22Rv1 (cell line): ENCODE results near the gene SIPA1L3.

Experiments
- H3K27ac ChIP-seq: fragments of 450-650 bp; 2 replicates; pipeline ENCODE4 v1.5.1; 2017
- ZFX ChIP-seq: fragments of 450-650 bp; IDR thresholded peaks from 2 replicates; pipeline ENCODE4 v1.6.1; 2017; ENCODE audit warnings: antibody characterized with exemption, borderline replicate concordance
- TF ChIP-seq, protein P1 (sequence below): fragments of 450-650 bp; IDR thresholded peaks from 2 replicates; pipeline ENCODE4 v1.5.1; 2017; ENCODE audit warnings: mild to moderate bottlenecking

The SIPA1L3 gene

DNA sequence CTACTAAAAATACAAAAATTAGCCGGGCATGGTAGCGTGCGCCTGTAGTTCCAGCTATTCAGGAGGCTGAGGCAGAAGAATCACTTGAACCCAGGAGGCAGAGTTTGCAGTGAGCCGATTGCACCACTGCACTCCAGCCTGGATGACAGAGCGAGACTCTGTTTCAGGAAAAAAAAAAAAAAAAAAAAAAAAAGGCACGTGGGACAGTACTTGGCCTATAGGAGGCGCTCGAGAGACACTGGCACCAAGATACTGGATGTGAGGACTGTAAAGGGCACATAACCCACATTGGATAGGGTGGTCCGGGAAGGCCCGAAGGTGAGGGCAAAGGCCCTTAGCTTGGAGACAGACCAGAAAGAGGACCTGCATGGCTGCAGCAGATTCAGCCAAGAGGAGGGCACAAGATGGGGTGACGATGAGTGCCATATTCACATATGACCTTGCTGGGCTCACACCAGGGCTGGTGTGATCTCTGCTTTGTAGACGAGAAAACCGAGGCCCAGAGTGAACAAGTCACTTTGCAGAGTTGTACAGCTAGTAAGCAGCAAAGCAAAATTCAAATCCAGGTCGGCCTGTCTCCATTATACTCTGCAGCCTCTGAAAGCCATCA lies 227.6 kb downstream of the SIPA1L3 start:
- no peak for TF ChIP-seq ZFX
- TF ChIP-seq, protein P1, sequence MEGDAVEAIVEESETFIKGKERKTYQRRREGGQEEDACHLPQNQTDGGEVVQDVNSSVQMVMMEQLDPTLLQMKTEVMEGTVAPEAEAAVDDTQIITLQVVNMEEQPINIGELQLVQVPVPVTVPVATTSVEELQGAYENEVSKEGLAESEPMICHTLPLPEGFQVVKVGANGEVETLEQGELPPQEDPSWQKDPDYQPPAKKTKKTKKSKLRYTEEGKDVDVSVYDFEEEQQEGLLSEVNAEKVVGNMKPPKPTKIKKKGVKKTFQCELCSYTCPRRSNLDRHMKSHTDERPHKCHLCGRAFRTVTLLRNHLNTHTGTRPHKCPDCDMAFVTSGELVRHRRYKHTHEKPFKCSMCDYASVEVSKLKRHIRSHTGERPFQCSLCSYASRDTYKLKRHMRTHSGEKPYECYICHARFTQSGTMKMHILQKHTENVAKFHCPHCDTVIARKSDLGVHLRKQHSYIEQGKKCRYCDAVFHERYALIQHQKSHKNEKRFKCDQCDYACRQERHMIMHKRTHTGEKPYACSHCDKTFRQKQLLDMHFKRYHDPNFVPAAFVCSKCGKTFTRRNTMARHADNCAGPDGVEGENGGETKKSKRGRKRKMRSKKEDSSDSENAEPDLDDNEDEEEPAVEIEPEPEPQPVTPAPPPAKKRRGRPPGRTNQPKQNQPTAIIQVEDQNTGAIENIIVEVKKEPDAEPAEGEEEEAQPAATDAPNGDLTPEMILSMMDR = peak; percentile 92
- no peak overlapping the region for H3K27ac ChIP-seq

DNA sequence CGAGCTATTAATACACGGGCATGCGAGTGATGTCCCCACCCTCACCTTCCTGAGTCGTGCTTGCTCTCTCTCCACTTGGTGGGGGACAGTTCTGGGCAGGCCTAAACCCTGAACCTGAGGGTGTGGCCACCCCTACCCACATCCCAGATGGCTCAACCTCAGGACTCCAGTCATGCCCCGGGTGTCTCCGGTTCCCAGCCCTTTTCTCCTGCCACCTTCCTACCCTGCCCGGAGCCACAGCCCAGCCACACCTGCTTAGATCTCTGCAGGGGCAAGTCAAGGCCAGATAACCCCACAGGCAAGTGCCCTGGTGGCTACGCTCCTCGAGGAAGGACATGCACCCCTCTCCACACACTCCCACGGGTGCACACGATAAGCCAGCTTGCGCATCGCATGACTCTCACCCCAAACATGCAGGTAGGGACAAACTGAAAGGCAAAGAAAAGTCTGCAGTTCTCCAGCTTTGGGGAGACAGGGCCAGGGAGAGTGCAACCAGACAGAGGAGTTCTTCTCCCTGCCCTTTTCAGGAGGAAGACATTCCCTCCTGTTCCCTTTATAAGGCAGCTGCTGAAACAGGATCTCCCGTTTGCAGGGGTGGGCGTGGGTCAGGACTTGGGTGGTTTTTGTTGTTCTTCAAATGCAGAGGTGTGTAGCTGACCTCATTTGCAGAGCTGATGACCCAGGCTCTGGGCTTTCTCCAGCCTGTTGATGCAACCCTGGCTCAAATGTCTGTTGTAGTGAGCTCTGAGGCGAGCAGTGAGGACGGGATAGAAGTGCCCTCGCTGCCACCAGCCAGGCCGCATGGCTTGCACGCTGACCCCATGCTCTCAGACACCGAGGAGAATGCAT lies 228.4 kb downstream of the SIPA1L3 start:
- TF ChIP-seq, protein P1 = no peak
- TF ChIP-seq ZFX = no peak
- no peak overlapping the region for H3K27ac ChIP-seq

DNA sequence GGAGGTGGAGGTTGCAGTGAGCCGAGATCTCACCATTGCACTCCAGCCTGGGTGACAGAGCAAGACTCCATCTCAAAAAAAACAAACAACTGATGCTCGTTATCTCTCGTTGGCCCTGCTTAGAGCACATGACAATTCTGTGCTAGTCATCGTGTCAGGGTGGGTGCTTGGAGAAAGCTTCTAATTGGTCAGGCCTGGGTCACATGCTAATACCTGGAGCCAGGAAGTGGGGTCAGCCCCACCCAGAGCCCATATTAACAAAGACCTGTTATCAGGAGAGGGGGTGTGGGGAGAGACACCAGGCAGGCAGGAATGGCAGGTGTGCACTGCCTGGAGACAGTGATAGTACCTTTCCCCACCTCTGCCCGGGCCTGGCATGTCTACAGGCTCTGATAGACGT lies 232.1 kb downstream of the SIPA1L3 start:
- H3K27ac ChIP-seq = no peak overlapping the region
- TF ChIP-seq ZFX = no peak
- TF ChIP-seq, protein P1 = no peak

DNA sequence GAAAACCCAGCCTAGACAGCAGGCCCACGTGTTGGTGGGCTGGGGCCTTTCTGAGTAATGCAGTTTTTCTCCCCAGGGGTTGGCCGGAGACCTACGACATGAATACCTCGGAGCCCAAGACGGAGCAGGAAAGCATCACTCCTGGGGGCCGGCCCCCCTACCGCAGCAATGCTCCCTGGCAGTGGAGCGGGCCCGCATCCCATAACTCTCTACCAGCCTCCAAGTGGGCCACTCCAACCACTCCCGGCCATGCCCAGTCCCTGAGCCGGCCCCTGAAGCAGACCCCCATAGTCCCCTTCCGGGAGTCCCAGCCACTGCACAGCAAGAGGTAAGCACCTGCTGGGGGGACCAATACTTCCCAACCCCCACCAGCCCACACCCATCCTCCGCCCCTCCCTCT lies 234.1 kb downstream of the SIPA1L3 start:
- TF ChIP-seq, protein P1 = no peak
- no peak for TF ChIP-seq ZFX
- H3K27ac ChIP-seq = no peak overlapping the region

DNA sequence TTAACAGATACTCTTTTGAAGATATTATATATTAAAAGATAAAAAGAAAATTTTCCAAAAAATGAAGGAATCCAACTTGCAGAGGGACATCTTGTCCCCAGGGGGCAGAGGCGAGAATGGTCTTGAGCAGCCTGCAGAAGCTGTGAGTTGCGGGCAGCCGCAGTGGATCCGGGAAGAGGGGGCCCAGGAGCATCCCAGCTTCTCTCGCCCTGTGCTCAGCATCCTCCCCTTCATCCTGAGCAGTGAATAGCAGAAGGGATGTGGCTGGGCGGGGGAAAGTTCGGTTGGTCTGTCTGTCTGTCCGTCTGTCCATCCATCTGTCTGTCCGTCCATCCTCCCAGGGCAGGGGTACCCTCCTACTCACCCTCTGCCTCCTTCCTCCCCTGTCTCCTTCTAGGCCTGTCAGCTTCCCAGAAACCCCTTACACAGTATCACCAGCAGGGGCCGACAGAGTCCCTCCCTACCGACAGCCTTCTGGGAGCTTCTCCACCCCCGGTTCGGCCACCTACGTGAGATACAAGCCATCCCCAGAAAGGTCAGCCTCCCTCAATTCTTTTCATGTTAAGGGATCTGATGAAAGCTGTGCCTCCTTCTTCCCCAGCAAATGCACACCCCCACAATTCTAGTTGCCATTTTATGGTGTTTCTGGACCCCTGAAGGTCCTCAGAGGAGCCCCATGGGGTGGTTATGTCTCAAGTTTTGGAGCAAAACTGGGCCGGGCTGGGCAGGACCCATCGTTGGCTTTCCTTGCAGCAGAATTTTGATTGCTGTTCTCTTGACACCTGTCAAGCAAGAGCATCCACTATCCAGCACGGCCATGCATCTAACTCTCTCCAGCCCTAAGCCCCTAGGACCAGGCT lies 235.4 kb downstream of the SIPA1L3 start:
- H3K27ac ChIP-seq = no peak overlapping the region
- TF ChIP-seq, protein P1 = peak; percentile 86
- TF ChIP-seq ZFX = no peak

DNA sequence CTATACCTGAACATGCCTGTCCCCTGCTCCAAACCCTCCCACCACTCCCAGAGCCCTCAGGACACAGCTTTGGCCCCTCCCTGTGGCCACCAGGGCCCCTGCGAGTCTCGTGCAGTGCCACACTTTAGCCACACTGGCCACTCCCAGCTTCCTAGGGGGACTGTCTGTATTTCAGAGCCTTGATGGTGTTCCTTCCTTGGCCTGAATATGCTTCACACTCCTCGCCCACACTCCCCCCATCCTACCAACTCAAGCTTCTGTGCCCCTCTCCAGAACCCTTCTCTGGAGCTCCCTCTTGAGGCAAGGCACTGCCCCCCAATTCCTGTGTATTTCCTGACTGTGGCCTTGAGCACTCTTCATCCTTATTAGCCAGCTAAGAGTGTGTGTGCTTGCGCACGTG lies 236.8 kb downstream of the SIPA1L3 start:
- no peak overlapping the region for H3K27ac ChIP-seq
- TF ChIP-seq, protein P1 = no peak
- no peak for TF ChIP-seq ZFX
